Suprapubic skin (tissue), 4 donors: ENCODE measurements around the gene TMEM179. TPM values are rescaled to one million over a fixed set of nuclear protein-coding genes. Genes with fewer than 3 reads are reported as not detected.

Experiments used
- DNase-seq, 2 donors: peaks; one replicate each; pipeline ENCODE4 v3.0.0-alpha.2; 2019; ENCODE audit warnings: low spot score in 2 of 2
- H3K27ac ChIP-seq: fragments of 200-600 bp; sonication (generic); one replicate; pipeline ENCODE4 v1.5.1; 2019
- H3K27me3 ChIP-seq: fragments of 200-600 bp; sonication (generic); one replicate; pipeline ENCODE4 v1.5.1; 2019
- H3K36me3 ChIP-seq: fragments of 200-600 bp; sonication (generic); one replicate; pipeline ENCODE4 v1.5.1; 2019
- H3K4me1 ChIP-seq: fragments of 200-600 bp; sonication (generic); one replicate; pipeline ENCODE4 v1.5.1; 2019
- H3K4me3 ChIP-seq: fragments of 200-600 bp; sonication (generic); one replicate; pipeline ENCODE4 v1.5.1; 2019; ENCODE audit warnings: mild to moderate bottlenecking
- H3K9me3 ChIP-seq: fragments of 200-600 bp; sonication (generic); one replicate; pipeline ENCODE4 v1.5.1; 2019
- EP300 ChIP-seq: sonication (generic); formaldehyde crosslinking; IDR thresholded peaks from one replicate; pipeline ENCODE4 v1.6.1; 2017; ENCODE audit warnings: antibody characterized with exemption
- POLR2A ChIP-seq, 2 donors: fragments of 450-650 bp; IDR thresholded peaks; one replicate each; pipeline ENCODE4 v1.6.1; 2017; ENCODE audit warnings: antibody characterized with exemption in 2 of 2, mild to moderate bottlenecking in 2 of 2, moderate library complexity in 2 of 2
- POLR2AphosphoS5 ChIP-seq, 3 donors: sonication (generic); formaldehyde crosslinking; IDR thresholded peaks; one replicate each; pipeline ENCODE4 v1.6.1; 2017; ENCODE audit warnings: antibody characterized with exemption in 3 of 3
- WGBS: methylation state at CpG from one replicate; pipeline ENCODE4 v1.1.5; 2018; 5-methylcytosine and 5-hydroxymethylcytosine counted together
- total RNA-seq, 4 donors: library from RNA; depleted of rRNA; stranded (reverse); fragments of >200 nt; gene quantifications; one replicate each; pipeline ENCODE4 v1.1.0, GENCODE V29; 2016
- TF ChIP-seq, protein P1 (sequence below), 2 donors: fragments of 200-600 bp in 1 of 2; fragments of 450-650 bp in 1 of 2; sonication (generic) in 1 of 2; IDR thresholded peaks; one replicate each; pipeline ENCODE4 v1.5.1; 2016 to 2019; ENCODE audit warnings: antibody characterized with exemption in 2 of 2, mild to moderate bottlenecking in 1 of 2, moderate library complexity in 1 of 2

The TMEM179 gene
- total RNA-seq, 4 donors from 2014 or later: not detected

GRCh38 chr14:104576970-104577332 lies 27.6 kb downstream of the TMEM179 start:
- no peak overlapping the region for H3K4me3 ChIP-seq
- H3K27ac ChIP-seq: no peak overlapping the region
- TF ChIP-seq EP300 (no peak), POLR2AphosphoS5 (IDR thresholded peaks at IDR 0.05) (no peak), POLR2A (IDR thresholded peaks at IDR 0.05) (no peak)
- TF ChIP-seq, protein P1, sequence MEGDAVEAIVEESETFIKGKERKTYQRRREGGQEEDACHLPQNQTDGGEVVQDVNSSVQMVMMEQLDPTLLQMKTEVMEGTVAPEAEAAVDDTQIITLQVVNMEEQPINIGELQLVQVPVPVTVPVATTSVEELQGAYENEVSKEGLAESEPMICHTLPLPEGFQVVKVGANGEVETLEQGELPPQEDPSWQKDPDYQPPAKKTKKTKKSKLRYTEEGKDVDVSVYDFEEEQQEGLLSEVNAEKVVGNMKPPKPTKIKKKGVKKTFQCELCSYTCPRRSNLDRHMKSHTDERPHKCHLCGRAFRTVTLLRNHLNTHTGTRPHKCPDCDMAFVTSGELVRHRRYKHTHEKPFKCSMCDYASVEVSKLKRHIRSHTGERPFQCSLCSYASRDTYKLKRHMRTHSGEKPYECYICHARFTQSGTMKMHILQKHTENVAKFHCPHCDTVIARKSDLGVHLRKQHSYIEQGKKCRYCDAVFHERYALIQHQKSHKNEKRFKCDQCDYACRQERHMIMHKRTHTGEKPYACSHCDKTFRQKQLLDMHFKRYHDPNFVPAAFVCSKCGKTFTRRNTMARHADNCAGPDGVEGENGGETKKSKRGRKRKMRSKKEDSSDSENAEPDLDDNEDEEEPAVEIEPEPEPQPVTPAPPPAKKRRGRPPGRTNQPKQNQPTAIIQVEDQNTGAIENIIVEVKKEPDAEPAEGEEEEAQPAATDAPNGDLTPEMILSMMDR (IDR thresholded peaks at IDR 0.05): no peak
- DNase-seq: no peak
- H3K9me3 ChIP-seq: no peaks in the 10 kb centered on the region
- H3K4me1 ChIP-seq: peaks cover 11% of the 10 kb centered on the region
- 81% methylated on average over 3 of the region's 9 CpGs for WGBS
- H3K27me3 ChIP-seq: peaks cover 89% of the 10 kb centered on the region
- H3K36me3 ChIP-seq: no peaks in the 10 kb centered on the region

DNA sequence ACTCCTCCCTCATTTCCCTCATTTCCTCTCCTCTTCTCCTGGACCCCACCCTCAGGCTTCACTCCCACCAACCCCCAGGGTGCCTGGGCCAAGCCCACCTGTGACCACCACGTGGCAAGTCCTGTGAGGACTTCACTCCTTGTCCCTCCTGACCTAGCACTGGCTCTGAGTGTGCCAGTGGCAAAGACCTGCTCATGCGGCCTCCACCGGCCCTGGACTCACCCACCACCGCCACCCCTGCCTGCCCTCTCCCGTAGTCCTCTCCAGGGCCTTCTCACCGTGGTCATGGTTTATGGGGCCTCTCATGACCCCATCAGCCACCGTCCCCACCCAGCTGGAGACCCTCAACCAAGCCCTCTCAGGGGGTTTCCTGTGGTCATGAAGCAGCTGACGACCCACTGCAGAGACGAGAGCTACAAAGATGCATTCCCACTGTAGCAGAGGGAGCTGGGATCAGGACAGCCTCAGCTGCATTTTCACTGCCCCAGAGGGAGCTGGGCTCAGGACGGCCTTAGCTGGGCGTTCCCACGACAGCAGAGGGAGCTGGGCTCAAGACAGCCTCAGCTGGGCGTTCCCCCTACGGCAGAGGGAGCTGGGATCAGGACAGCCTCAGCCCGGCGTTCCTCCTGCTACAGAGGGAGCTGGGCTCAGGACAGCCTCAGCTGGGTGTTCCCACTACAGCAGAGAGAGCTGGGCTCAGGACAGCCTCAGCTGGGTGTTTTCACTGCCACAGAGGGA lies 28.2 kb downstream of the TMEM179 start:
- H3K27me3 ChIP-seq: peaks cover 89% of the 10 kb centered on the region
- 89% methylated on average over 9 of the region's 16 CpGs for WGBS

DNA sequence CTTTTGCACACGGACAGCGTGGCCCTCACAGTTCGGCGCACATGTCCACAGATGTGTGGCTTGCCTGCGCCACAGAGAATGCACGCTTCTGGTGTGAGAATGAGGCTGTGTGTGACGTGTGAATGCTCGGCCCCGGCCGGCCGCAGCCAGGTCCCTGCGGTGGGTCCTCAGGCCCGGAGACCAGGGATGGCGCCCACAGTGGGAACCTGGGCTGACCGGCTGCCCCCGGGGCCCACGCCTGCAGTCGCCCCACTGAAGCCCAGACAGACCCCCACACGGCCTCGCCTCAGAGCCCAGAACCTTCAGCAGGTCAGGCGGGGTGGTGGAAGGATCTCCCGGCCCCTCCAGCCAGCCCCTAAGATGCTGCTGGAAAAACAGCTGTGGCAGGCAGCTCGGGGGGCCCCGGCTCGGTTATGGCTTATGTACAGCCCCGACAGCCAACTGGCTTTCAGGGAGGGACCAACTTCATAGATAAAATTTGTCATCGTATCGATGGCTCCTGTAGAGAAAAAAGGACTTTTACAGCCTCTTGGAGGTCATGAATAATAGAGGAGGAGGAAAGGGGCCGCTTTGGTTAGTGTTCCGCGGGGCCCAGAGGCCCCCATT lies 29.5 kb downstream of the TMEM179 start:
- TF ChIP-seq, protein P1 (IDR thresholded peaks at IDR 0.05): no peak
- TF ChIP-seq POLR2AphosphoS5 (IDR thresholded peaks at IDR 0.05) (no peak), EP300 (no peak), POLR2A (IDR thresholded peaks at IDR 0.05) (no peak)
- WGBS: 81% methylated on average over 22 of the region's 31 CpGs

More for the DNA sequence above, 28.2 kb downstream of the TMEM179 start:
- no peak for TF ChIP-seq EP300
- no peak for TF ChIP-seq POLR2A (IDR thresholded peaks at IDR 0.05)
- TF ChIP-seq, protein P1 (IDR thresholded peaks at IDR 0.05): no peak
- no peak for TF ChIP-seq POLR2AphosphoS5 (IDR thresholded peaks at IDR 0.05)
- no peak for DNase-seq
- no peaks in the 10 kb centered on the region for H3K36me3 ChIP-seq
- H3K4me3 ChIP-seq: no peak overlapping the region
- H3K9me3 ChIP-seq: no peaks in the 10 kb centered on the region
- peaks cover 9% of the 10 kb centered on the region for H3K4me1 ChIP-seq
- H3K27ac ChIP-seq: no peak overlapping the region

DNA sequence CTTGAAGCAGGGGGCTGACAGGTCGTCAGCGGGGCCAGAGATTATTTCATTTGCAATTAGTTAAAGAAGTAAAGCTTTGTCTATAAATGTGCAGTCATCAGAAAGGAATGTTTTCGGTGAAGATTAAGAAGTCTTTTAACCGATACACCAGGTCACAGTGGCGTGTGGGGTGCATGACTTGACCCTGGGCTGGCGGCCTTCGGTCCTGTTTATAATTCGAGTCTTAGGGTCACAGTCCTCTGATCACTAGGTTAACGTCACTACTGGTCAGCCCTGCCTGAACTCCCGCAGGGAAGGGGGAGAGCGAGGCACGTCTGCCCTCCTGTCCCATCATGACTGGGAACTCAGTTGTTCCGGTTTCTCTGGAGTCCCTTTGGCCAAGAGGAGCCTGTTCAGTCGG lies 30.0 kb downstream of the TMEM179 start:
- Histone ChIP-seq H3K4me1 (peaks cover 4% of the 10 kb centered on the region), H3K36me3 (no peaks in the 10 kb centered on the region), H3K27me3 (peaks cover 89% of the 10 kb centered on the region), H3K9me3 (no peaks in the 10 kb centered on the region), H3K4me3 (no peak overlapping the region), H3K27ac (no peak overlapping the region)
- no peak for DNase-seq
- WGBS: 63% methylated on average over 14 of the region's 14 CpGs
- TF ChIP-seq, protein P1 (IDR thresholded peaks at IDR 0.05): no peak
- TF ChIP-seq POLR2A (IDR thresholded peaks at IDR 0.05) (no peak), POLR2AphosphoS5 (IDR thresholded peaks at IDR 0.05) (no peak), EP300 (no peak)

More for the DNA sequence above, 29.5 kb downstream of the TMEM179 start:
- no peak overlapping the region for H3K27ac ChIP-seq
- peaks cover 89% of the 10 kb centered on the region for H3K27me3 ChIP-seq
- no peak for DNase-seq
- no peak overlapping the region for H3K4me3 ChIP-seq
- no peaks in the 10 kb centered on the region for H3K9me3 ChIP-seq
- H3K36me3 ChIP-seq: no peaks in the 10 kb centered on the region
- H3K4me1 ChIP-seq: peaks cover 7% of the 10 kb centered on the region

- Histone ChIP-seq H3K9me3 (no peaks in the 10 kb centered on the region), H3K4me1 (peaks cover 4% of the 10 kb centered on the region), H3K27me3 (peaks cover 89% of the 10 kb centered on the region), H3K4me3 (no peak overlapping the region), H3K36me3 (no peaks in the 10 kb centered on the region), H3K27ac (no peak overlapping the region)
- no peak for DNase-seq
- WGBS: 64% methylated on average over 6 of the region's 9 CpGs
- TF ChIP-seq, protein P1 (IDR thresholded peaks at IDR 0.05): no peak
- TF ChIP-seq EP300 (no peak), POLR2AphosphoS5 (IDR thresholded peaks at IDR 0.05) (no peak), POLR2A (IDR thresholded peaks at IDR 0.05) (no peak)
Measured at GRCh38 chr14:104573930-104574329, 30.6 kb downstream of the TMEM179 start.
